K562 (cell line): ENCODE measurements around the gene SAPCD1. TPM values are rescaled to one million over a fixed set of nuclear protein-coding genes. Genes with fewer than 3 reads are reported as not detected.

Source experiments
- ARID4B ChIP-seq: sonication (generic); formaldehyde crosslinking; IDR thresholded peaks from 2 replicates; pipeline ENCODE4 v1.8.0; 2022; ENCODE audit warnings: mild to moderate bottlenecking, missing genetic modification reagents
- CTBP1 ChIP-seq: fragments of 450-650 bp; IDR thresholded peaks from 2 replicates; pipeline ENCODE4 v1.6.1; 2016; ENCODE audit warnings: borderline replicate concordance
- DPF2 ChIP-seq: fragments of 450-650 bp; IDR thresholded peaks from 2 replicates; pipeline ENCODE4 v1.6.1; 2016
- ELF2 ChIP-seq: fragments of 250-450 bp; sonication (Bioruptor Pico); IDR thresholded peaks from 2 replicates; pipeline ENCODE4 v1.5.0; 2021; ENCODE audit warnings: mild to moderate bottlenecking
- FOXM1 ChIP-seq, 2 experiments: fragments of 450-650 bp in 1 of 2; sonication (generic) in 1 of 2; formaldehyde crosslinking in 1 of 2; IDR thresholded peaks; 2 replicates each; pipeline versions ENCODE4 v1.6.1 to v1.9.0; 2017 to 2022; ENCODE audit warnings: low read depth in 2 of 2, mild to moderate bottlenecking in 2 of 2, missing genetic modification reagents in 1 of 2, moderate library complexity in 1 of 2
- HMBOX1 ChIP-seq: sonication (generic); IDR thresholded peaks from 2 replicates; pipeline ENCODE4 v1.6.1; 2016
- IRF2 ChIP-seq: sonication (generic); formaldehyde crosslinking; IDR thresholded peaks from 2 replicates; pipeline ENCODE4 v1.8.1; 2022; ENCODE audit warnings: mild to moderate bottlenecking, missing genetic modification reagents
- JUND ChIP-seq, 2 experiments: IDR thresholded peaks; 2 replicates in 1 of 2; 3 replicates in 1 of 2; pipeline ENCODE4 v1.6.1; 2011; ENCODE audit warnings: borderline replicate concordance in 2 of 2, low read depth in 2 of 2, low read length in 2 of 2, improper control_type of control experiment in 1 of 2, missing biosample characterization in 1 of 2, missing genetic modification characterization in 1 of 2, missing genetic modification reagents in 1 of 2
- LCOR ChIP-seq: sonication (generic); formaldehyde crosslinking; IDR thresholded peaks from 2 replicates; pipeline ENCODE4 v1.8.0; 2022; ENCODE audit warnings: mild to moderate bottlenecking, missing genetic modification reagents
- LEF1 ChIP-seq: fragments of 450-650 bp; IDR thresholded peaks from 2 replicates; pipeline ENCODE4 v1.6.1; 2016; ENCODE audit warnings: mild to moderate bottlenecking
- MTA1 ChIP-seq: fragments of 450-650 bp; IDR thresholded peaks from 2 replicates; pipeline ENCODE4 v1.6.1; 2017; ENCODE audit warnings: borderline replicate concordance
- NRF1 ChIP-seq, 2 experiments: fragments of 450-650 bp; IDR thresholded peaks in 1 of 2; conservative IDR thresholded peaks in 1 of 2; 2 replicates each; pipeline ENCODE4 v1.6.1; 2014; ENCODE audit warnings: mild to moderate bottlenecking in 2 of 2
- PHTF2 ChIP-seq: fragments of 250-450 bp; sonication (Bioruptor Pico); IDR thresholded peaks from 2 replicates; pipeline ENCODE4 v1.5.0; 2021; ENCODE audit warnings: mild to moderate bottlenecking
- TCF15 ChIP-seq: fragments of 250-450 bp; sonication (Bioruptor Pico); IDR thresholded peaks from 2 replicates; pipeline ENCODE4 v1.8.0; 2022; ENCODE audit warnings: moderate library complexity, mild to moderate bottlenecking, inconsistent platforms
- ZNF395 ChIP-seq: fragments of 200-800 bp; sonication (Bioruptor generic); IDR thresholded peaks from 2 replicates; pipeline ENCODE4 v1.6.1; 2017; ENCODE audit warnings: missing genetic modification characterization, missing compliant biosample characterization
- ZNF57 ChIP-seq: fragments of 450-650 bp; formaldehyde crosslinking; IDR thresholded peaks from 2 replicates; pipeline ENCODE4 v1.4.0; 2020; ENCODE audit warnings: mild to moderate bottlenecking, moderate library complexity
- ZNF75A ChIP-seq: fragments of 450-650 bp; formaldehyde crosslinking; IDR thresholded peaks from 2 replicates; pipeline ENCODE4 v1.4.0; 2020; ENCODE audit warnings: mild to moderate bottlenecking
- polyA plus RNA-seq, 8 experiments: library from polyadenylated mRNA; depleted of rRNA in 4 of 8; stranded (reverse) in 5 of 8; unstranded in 3 of 8; fragments of >200 nt; fragmentation: Nextera tagmentation in 2 of 8; fragmentation: Illumina TruSeq in 1 of 8; extraction: Ambion mirVana in 2 of 8; extraction: Trizol in 1 of 8; gene quantifications; 2 replicates each; pipeline versions ENCODE4 v1.2.1 to v1.2.3, GENCODE V29; 2011 to 2014; ENCODE audit warnings: inconsistent platforms in 1 of 8, missing spikeins in 1 of 8
- total RNA-seq, 7 experiments: library from RNA; depleted of rRNA in 6 of 7; stranded (reverse); fragments of >200 nt in 6 of 7; fragmentation: Illumina TruSeq in 2 of 7; extraction: Trizol in 2 of 7; gene quantifications; 2 replicates each; pipeline versions ENCODE4 v1.2.1 to v1.2.3, GENCODE V29; 2011 to 2021; ENCODE audit warnings: low replicate concordance in 1 of 7

SAPCD1 gene
- total and polyA plus RNA-seq, 9 of the 15 experiments (the other 6 are each of a cell fraction or from before 2014, with no cell fraction given) = 2.6 to 30.2 (median 7.4) TPM

DNA sequence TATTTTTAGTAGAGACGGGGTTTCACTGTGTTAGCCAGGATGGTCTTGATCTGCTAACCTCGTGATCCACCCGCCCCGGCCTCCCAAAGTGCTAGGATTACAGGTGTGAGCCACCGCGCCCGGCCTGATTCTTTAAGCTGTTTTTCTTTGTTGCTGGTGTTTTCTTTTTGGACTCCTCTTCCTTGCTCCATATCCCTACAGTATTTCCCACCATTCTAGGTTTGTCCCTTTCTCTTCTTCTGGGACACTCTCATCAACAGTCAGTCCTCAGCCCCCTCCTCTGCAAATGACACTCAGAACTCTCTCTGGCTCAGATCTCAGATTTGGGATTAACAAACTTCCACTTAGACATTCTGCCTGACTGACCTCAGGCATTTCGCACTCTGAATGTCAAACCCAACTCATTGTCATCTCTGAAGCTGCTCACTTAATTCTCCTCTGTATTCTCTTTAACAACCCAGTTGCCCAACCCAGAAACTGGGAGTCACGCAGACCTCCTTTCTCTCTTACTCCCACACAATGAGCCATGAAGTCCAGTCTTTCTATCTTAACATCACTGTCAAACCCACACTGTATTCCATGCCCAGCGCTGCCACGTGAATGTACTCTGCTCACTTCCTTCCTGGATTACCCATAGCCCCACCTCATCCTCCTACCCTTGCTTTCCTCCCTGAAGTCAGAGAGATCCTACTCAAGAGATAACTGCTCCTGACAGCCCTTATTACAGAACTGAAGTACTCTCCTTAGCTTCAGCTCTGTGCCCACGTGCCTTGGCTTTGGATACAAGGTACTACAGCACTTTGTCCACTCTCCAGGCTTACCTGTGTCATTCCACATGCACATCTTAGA is 36.7 kb upstream of the SAPCD1 start (continued):
- TF ChIP-seq HMBOX1 (peak; percentile 44; the same call in 1 of the 2 replicates), FOXM1 (IDR thresholded peaks at IDR 0.05; ENCODE audit: low read depth) (no peak), FOXM1 (CRISPR knock-in tag; IDR thresholded peaks at IDR 0.05; ENCODE audit: low read depth) (0 out of 2 replicates have a peak, but pooled peaks have one; percentile 6), IRF2 (CRISPR knock-in tag) (no peak), LCOR (CRISPR knock-in tag) (0 out of 2 replicates have a peak, but pooled peaks have one; percentile 62), CTBP1 (peak; percentile 68), TCF15 (CRISPR knock-in tag) (0 out of 2 replicates have a peak, but pooled peaks have one; percentile 66), ARID4B (no peak), DPF2 (peak; percentile 82), LEF1 (peak; percentile 64), ZNF395 (no peak), ZNF57 (CRISPR knock-in tag) (peak; percentile 82; the same call in 1 of the 2 replicates), PHTF2 (peak; percentile 3; the same call in 1 of the 2 replicates), NRF1 (conservative IDR thresholded peaks at IDR 0.05 in 1 of 2, IDR thresholded peaks at IDR 0.05 in 1 of 2) (peak; percentile 27 to 29; a peak in 1 of 4 replicates), JUND (IDR thresholded peaks at IDR 0.05; ENCODE audit: borderline replicate concordance, low read depth, low read length) (peak; percentile 26; the same call in 1 of the 2 replicates), JUND (tag; IDR thresholded peaks at IDR 0.05; ENCODE audit: borderline replicate concordance, low read depth, low read length) (peak; percentile 45; the same call in 1 of the 3 replicates), MTA1 (peak; percentile 42; the same call in 1 of the 2 replicates), ELF2 (CRISPR knock-in tag) (peak; percentile 89), ZNF75A (CRISPR knock-in tag) (peak; percentile 58; the same call in 1 of the 2 replicates)
